HEK293T (cell line): ENCODE measurements around the gene FBLN2.

ENCODE experiments used
- BHLHE40 ChIP-seq: fragments of 450-650 bp; IDR thresholded peaks from 2 replicates; pipeline ENCODE4 v1.6.1; 2016; ENCODE audit warnings: mild to moderate bottlenecking, moderate library complexity, borderline replicate concordance
- ELF4 ChIP-seq: fragments of 450-650 bp; IDR thresholded peaks from 2 replicates; pipeline ENCODE4 v1.6.1; 2017; ENCODE audit warnings: antibody characterized with exemption
- FOXK2 ChIP-seq: fragments of 450-650 bp; IDR thresholded peaks from 2 replicates; pipeline ENCODE4 v1.6.1; 2016; ENCODE audit warnings: mild to moderate bottlenecking
- FOXM1 ChIP-seq: fragments of 450-650 bp; IDR thresholded peaks from 2 replicates; pipeline ENCODE4 v1.6.1; 2017; ENCODE audit warnings: mild to moderate bottlenecking, borderline replicate concordance
- SP1 ChIP-seq: fragments of 450-650 bp; IDR thresholded peaks from 2 replicates; pipeline ENCODE4 v1.6.1; 2017

DNA sequence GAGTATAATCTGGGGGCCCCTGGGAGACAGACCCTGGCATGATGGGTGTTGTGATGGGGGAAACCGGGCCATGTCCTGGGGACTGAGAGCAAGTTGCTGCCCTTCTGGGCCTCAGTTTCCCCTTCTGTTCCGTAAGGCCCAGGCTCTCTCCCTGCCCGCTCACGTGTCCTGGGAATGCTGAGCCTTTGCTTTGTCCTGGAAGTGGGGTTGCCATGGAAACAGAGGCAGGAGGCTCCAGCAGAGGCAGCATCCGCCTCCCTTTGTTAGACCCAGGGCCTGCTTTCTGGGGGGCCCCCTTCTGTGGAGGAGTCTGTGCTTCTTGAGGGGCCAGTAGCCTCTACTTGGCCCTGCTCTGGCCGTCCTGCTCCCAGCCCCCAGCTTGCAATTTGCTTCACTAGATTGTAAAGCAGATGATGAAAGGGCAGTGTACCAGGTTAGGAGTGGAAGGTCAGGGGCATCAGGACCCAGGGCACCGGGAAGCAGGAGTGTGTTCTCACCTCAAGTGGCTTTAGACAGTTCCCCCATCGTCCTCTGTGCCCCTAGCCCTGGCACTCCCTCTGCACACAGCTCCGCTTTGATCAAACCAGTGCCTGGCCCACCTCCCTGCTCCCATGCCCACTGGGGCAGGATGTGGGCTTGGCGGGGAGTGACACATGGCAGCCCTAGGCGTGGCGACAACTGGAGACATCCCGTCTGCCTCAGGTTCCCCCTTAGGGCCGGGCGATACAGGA lies 105.6 kb downstream of the FBLN2 start:
- no peak for TF ChIP-seq FOXK2
- no peak for TF ChIP-seq ELF4
- TF ChIP-seq FOXM1, result no peak
- no peak for TF ChIP-seq SP1
- no peak for TF ChIP-seq BHLHE40
